SK-N-SH (cell line): ENCODE measurements around the gene AGAP1.

Experiments used
- CHD2 ChIP-seq: fragments of 150-350 bp; IDR thresholded peaks from 2 replicates; pipeline ENCODE4 v1.6.1; 2018; ENCODE audit warnings: low read length; ENCODE audit not compliant: partially characterized antibody
- CTCF ChIP-seq: fragments of 200-600 bp; sonication (generic); IDR thresholded peaks from 2 replicates; pipeline ENCODE4 v1.6.1; 2017; ENCODE audit warnings: antibody characterized with exemption, mild to moderate bottlenecking, moderate library complexity
- EP300 ChIP-seq, 2 experiments: IDR thresholded peaks; 2 replicates each; pipeline versions ENCODE4 v1.4.0 to v1.6.1; 2012; ENCODE audit warnings: borderline replicate concordance in 1 of 2, low read depth in 1 of 2, low read length in 1 of 2
- EZH2phosphoT487 ChIP-seq: fragments of 200-600 bp; sonication (generic); IDR thresholded peaks from 2 replicates; pipeline ENCODE4 v1.6.1; 2017; ENCODE audit warnings: low read depth, mixed run types, mild to moderate bottlenecking, antibody characterized with exemption, moderate library complexity, borderline replicate concordance
- FOSL2 ChIP-seq: IDR thresholded peaks from 2 replicates; pipeline ENCODE4 v1.4.0; 2012; ENCODE audit warnings: low read depth, mild to moderate bottlenecking, moderate library complexity, borderline replicate concordance
- FOXJ3 ChIP-seq: sonication (generic); formaldehyde crosslinking; IDR thresholded peaks from 2 replicates; pipeline ENCODE4 v1.5.1; 2020; ENCODE audit warnings: mild to moderate bottlenecking, missing genetic modification reagents
- GATA2 ChIP-seq: sonication (generic); formaldehyde crosslinking; IDR thresholded peaks from 2 replicates; pipeline ENCODE4 v1.5.0; 2020; ENCODE audit warnings: mild to moderate bottlenecking, missing genetic modification reagents
- JUND ChIP-seq: IDR thresholded peaks from 2 replicates; pipeline ENCODE4 v1.4.0; 2012
- NRF1 ChIP-seq: IDR thresholded peaks from 2 replicates; pipeline ENCODE4 v1.6.1; 2012; ENCODE audit warnings: low read depth, mild to moderate bottlenecking, low read length
- POLR2AphosphoS5 ChIP-seq: IDR thresholded peaks from 2 replicates; pipeline ENCODE4 v1.6.1; 2012; ENCODE audit warnings: low read depth, low read length
- RAD21 ChIP-seq: IDR thresholded peaks from 2 replicates; pipeline ENCODE4 v1.6.1; 2012; ENCODE audit warnings: mild to moderate bottlenecking, low read length
- RFX5 ChIP-seq: IDR thresholded peaks from 2 replicates; pipeline ENCODE4 v1.6.1; 2012; ENCODE audit warnings: mild to moderate bottlenecking, improper control_type of control experiment, low read length
- SIN3A ChIP-seq: IDR thresholded peaks from 2 replicates; pipeline ENCODE4 v1.6.1; 2012; ENCODE audit warnings: low read depth, mild to moderate bottlenecking, low read length, moderate library complexity, borderline replicate concordance
- TF ChIP-seq, protein P1 (sequence below): fragments of 150-350 bp; IDR thresholded peaks from 2 replicates; pipeline ENCODE4 v1.6.1; 2016; ENCODE audit warnings: mild to moderate bottlenecking, low read depth, low read length

GRCh38 chr2:236171181-236171679 is 677.4 kb downstream of the AGAP1 start:
- TF ChIP-seq GATA2 (no peak), CTCF (no peak), FOXJ3 (CRISPR knock-in tag) (no peak), POLR2AphosphoS5 (no peak), FOSL2 (no peak), SIN3A (no peak), CHD2 (no peak), RFX5 (no peak), EP300 (IDR thresholded peaks at IDR 0.05; ENCODE audit: borderline replicate concordance in 1 of 2, low read depth in 1 of 2, low read length in 1 of 2) (no peak), RAD21 (no peak), EZH2phosphoT487 (peak; percentile 31), JUND (no peak), NRF1 (no peak)
- TF ChIP-seq, protein P1, sequence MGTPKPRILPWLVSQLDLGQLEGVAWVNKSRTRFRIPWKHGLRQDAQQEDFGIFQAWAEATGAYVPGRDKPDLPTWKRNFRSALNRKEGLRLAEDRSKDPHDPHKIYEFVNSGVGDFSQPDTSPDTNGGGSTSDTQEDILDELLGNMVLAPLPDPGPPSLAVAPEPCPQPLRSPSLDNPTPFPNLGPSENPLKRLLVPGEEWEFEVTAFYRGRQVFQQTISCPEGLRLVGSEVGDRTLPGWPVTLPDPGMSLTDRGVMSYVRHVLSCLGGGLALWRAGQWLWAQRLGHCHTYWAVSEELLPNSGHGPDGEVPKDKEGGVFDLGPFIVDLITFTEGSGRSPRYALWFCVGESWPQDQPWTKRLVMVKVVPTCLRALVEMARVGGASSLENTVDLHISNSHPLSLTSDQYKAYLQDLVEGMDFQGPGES = no peak
